Ovary (tissue), 3 donors: Measurements from ENCODE around the gene MYO5B.

ENCODE experiments used
- CTCF ChIP-seq, 3 donors: fragments of 450-650 bp in 2 of 3; fragments of 200-600 bp in 1 of 3; IDR thresholded peaks; one replicate each; pipeline versions ENCODE4 v1.5.1 to v1.8.0; 2016 to 2022; ENCODE audit warnings: antibody characterized with exemption in 3 of 3, mild to moderate bottlenecking in 1 of 3
- EP300 ChIP-seq: sonication (generic); formaldehyde crosslinking; IDR thresholded peaks from one replicate; pipeline ENCODE4 v1.6.1; 2017; ENCODE audit warnings: antibody characterized with exemption
- POLR2A ChIP-seq: fragments of 450-650 bp; IDR thresholded peaks from one replicate; pipeline ENCODE4 v1.6.1; 2017; ENCODE audit warnings: antibody characterized with exemption, mild to moderate bottlenecking, moderate library complexity
- donor health status: DM: no; HTN: no; CAD: no.

- no peak for TF ChIP-seq POLR2A
- no peak for TF ChIP-seq CTCF (IDR thresholded peaks at IDR 0.05)
- TF ChIP-seq EP300, result no peak
Measured at GRCh38 chr18:49880661-49881060, 314.3 kb downstream of the MYO5B start.
